IMR-90 (cell line): ENCODE measurements around the gene TRIM32. TPM values are rescaled to one million over a fixed set of nuclear protein-coding genes. Genes with fewer than 3 reads are reported as not detected.

Experiments
- ATAC-seq: fragments of 200-7000 bp; cut with Tn5 transposase; 2 replicates; pipeline ENCODE4 v1.9.1; 2020; ENCODE audit warnings: low read depth, mild to moderate bottlenecking, moderate library complexity
- BruUV-seq: library from RNA; stranded (reverse); fragments of 400-500 nt; replicated peaks from 2 replicates; lab custom pipeline; 2021; lab: Mats Ljungman, UMichigan
- CTCF ChIA-PET: fragments of 300-600 bp; formaldehyde crosslinking; extraction: SDS; loops from one replicate; lab custom pipeline; 2021; ENCODE audit warnings: antibody characterized with exemption; lab: Yijun Ruan, JAX
- POLR2A ChIA-PET: fragments of 300-600 bp; sonication (Branson Sonifier 250); formaldehyde crosslinking; loops from one replicate; lab custom pipeline; 2022; ENCODE audit warnings: antibody characterized with exemption; ENCODE audit not compliant: unreplicated experiment; lab: Charles Lee
- DNase-seq: peaks from one replicate; pipeline ENCODE4 v3.0.0; 2013
- H2AFZ ChIP-seq: replicated peaks from 2 replicates; pipeline ENCODE3; 2013; ENCODE audit warnings: low read length, mild to moderate bottlenecking; ENCODE audit not compliant: poor library complexity
- H2AK5ac ChIP-seq: 2 replicates; pipeline ENCODE4 v1.6.1; 2013; ENCODE audit warnings: low read depth, low read length, inconsistent platforms
- H2AK9ac ChIP-seq: replicated peaks from 2 replicates; pipeline ENCODE3; 2013; ENCODE audit warnings: mild to moderate bottlenecking, low read depth, low read length, moderate library complexity; ENCODE audit not compliant: poor library complexity
- H2BK120ac ChIP-seq: 2 replicates; pipeline ENCODE4 v1.6.1; 2013; ENCODE audit warnings: low read depth, low read length, inconsistent platforms
- H2BK15ac ChIP-seq: 3 replicates; pipeline ENCODE4 v1.6.1; 2013; ENCODE audit warnings: low read depth, low read length, inconsistent platforms
- H2BK20ac ChIP-seq: 2 replicates; pipeline ENCODE4 v1.6.1; 2013; ENCODE audit warnings: low read depth, mild to moderate bottlenecking, inconsistent platforms, low read length, moderate library complexity
- H2BK5ac ChIP-seq: 2 replicates; pipeline ENCODE4 v1.6.1; 2013; ENCODE audit warnings: mild to moderate bottlenecking, low read depth, low read length, inconsistent platforms; ENCODE audit not compliant: poor library complexity, severe bottlenecking
- H3K14ac ChIP-seq: replicated peaks from 2 replicates; pipeline ENCODE4 v1.6.1; 2013; ENCODE audit warnings: low read depth, low read length, inconsistent platforms
- H3K18ac ChIP-seq: 2 replicates; pipeline ENCODE4 v1.6.1; 2013; ENCODE audit warnings: low read depth, low read length, control low read depth
- H3K23ac ChIP-seq: 2 replicates; pipeline ENCODE4 v1.6.1; 2013; ENCODE audit warnings: low read depth, low read length, inconsistent platforms
- H3K27ac ChIP-seq: 2 replicates; pipeline ENCODE4 v1.5.1; 2013; ENCODE audit warnings: mild to moderate bottlenecking, control low read depth, low read length; ENCODE audit not compliant: insufficient read depth
- H3K27me3 ChIP-seq: 2 replicates; pipeline ENCODE4 v1.6.1; 2013; ENCODE audit warnings: low read length; ENCODE audit not compliant: control insufficient read depth, insufficient read depth
- H3K36me3 ChIP-seq: 2 replicates; pipeline ENCODE4 v1.6.1; 2013; ENCODE audit warnings: low read length, mixed read lengths; ENCODE audit not compliant: control insufficient read depth, insufficient read depth
- H3K4ac ChIP-seq: 2 replicates; pipeline ENCODE4 v1.6.1; 2013; ENCODE audit warnings: low read depth, low read length, inconsistent platforms
- H3K4me1 ChIP-seq: 2 replicates; pipeline ENCODE4 v1.6.1; 2013; ENCODE audit warnings: low read length, mixed read lengths; ENCODE audit not compliant: control insufficient read depth, insufficient read depth
- H3K4me2 ChIP-seq: 2 replicates; pipeline ENCODE4 v1.6.1; 2013; ENCODE audit warnings: low read depth, mild to moderate bottlenecking, control low read depth, low read length, moderate library complexity
- H3K4me3 ChIP-seq: 2 replicates; pipeline ENCODE4 v1.5.1; 2013; ENCODE audit warnings: low read depth, mild to moderate bottlenecking, control low read depth, low read length, moderate library complexity; ENCODE audit not compliant: insufficient read depth
- H3K56ac ChIP-seq: 2 replicates; pipeline ENCODE4 v1.6.1; 2013; ENCODE audit warnings: low read length, inconsistent platforms; ENCODE audit not compliant: insufficient read depth; ENCODE audit errors: extremely low read depth
- H3K79me1 ChIP-seq, 2 experiments: 2 replicates each; pipeline ENCODE4 v1.6.1; 2013; ENCODE audit warnings: low read length in 2 of 2, inconsistent platforms in 1 of 2, low read depth in 1 of 2
- H3K9ac ChIP-seq: 2 replicates; pipeline ENCODE4 v1.6.1; 2013; ENCODE audit warnings: low read depth, low read length, control low read depth
- H3K9me1 ChIP-seq: 2 replicates; pipeline ENCODE4 v1.6.1; 2013; ENCODE audit warnings: low read length, inconsistent platforms; ENCODE audit not compliant: insufficient read depth
- H3K9me3 ChIP-seq: 2 replicates; pipeline ENCODE4 v1.6.1; 2013; ENCODE audit warnings: low read length; ENCODE audit not compliant: control insufficient read depth, insufficient read depth
- H4K20me1 ChIP-seq: 2 replicates; pipeline ENCODE4 v1.6.1; 2013; ENCODE audit warnings: low read length, inconsistent platforms; ENCODE audit not compliant: insufficient read depth
- H4K5ac ChIP-seq: 2 replicates; pipeline ENCODE4 v1.6.1; 2013; ENCODE audit warnings: mild to moderate bottlenecking, low read depth, low read length, control low read depth
- H4K8ac ChIP-seq, 2 experiments: 2 replicates each; pipeline ENCODE4 v1.6.1; 2013; ENCODE audit warnings: low read depth in 2 of 2, low read length in 2 of 2, control low read depth in 1 of 2, inconsistent platforms in 1 of 2
- H4K91ac ChIP-seq: 2 replicates; pipeline ENCODE4 v1.6.1; 2013; ENCODE audit warnings: low read depth, low read length, inconsistent platforms; ENCODE audit not compliant: insufficient read depth
- RFX5 ChIP-seq: IDR thresholded peaks from 2 replicates; pipeline ENCODE4 v1.8.0; 2012; ENCODE audit warnings: low read depth, mild to moderate bottlenecking, low read length, moderate library complexity
- WGBS, 2 experiments: methylation state at CpG; one replicate each; pipeline versions ENCODE4 v1.1.5 to v1.1.7; 2013; ENCODE audit warnings: missing lambda C conversion rate in 2 of 2; ENCODE audit not compliant: insufficient read length in 1 of 2; ENCODE audit errors: extremely low coverage in 2 of 2; 5-methylcytosine and 5-hydroxymethylcytosine counted together
- dilution Hi-C: fragments of 300-500 bp; cut with HindIII; formaldehyde crosslinking; loops from one replicate; pipeline ENCODE4 v1.14.3; 2018; ENCODE audit warnings: low sequenced_read_pairs; ENCODE audit not compliant: unreplicated experiment
- in situ Hi-C: fragments of 300-500 bp; cut with MboI; formaldehyde crosslinking; loops from 3 replicates; pipeline ENCODE4 v1.14.3; 2019; ENCODE audit warnings: low sequenced_read_pairs, inconsistent platforms, mixed read lengths
- intact Hi-C: fragments of 100-400 bp; cut with micrococcal nuclease; formaldehyde crosslinking; loops from 2 replicates; pipeline ENCODE4 v1.10.0; 2022
- polyA plus RNA-seq, 3 experiments: library from polyadenylated mRNA; depleted of rRNA; stranded (reverse); fragments of >200 nt; gene quantifications; 2 replicates each; pipeline ENCODE4 v1.2.3, GENCODE V29; 2012; ENCODE audit warnings: low replicate concordance in 1 of 3
- total RNA-seq: library from RNA; depleted of rRNA; stranded (reverse); fragments of >200 nt; gene quantifications from 2 replicates; pipeline ENCODE4 v1.2.3, GENCODE V29; 2012

TRIM32 gene
- total and polyA plus RNA-seq, 2 of the 4 experiments (the other 2 are of a cell fraction) = 12.8 to 31.0 TPM

- H4K8ac ChIP-seq = no peak overlapping the region
- peaks cover 6% of the 10 kb centered on the region for H3K4me1 ChIP-seq
- H3K56ac ChIP-seq = no peak overlapping the region
- H4K91ac ChIP-seq = no peak overlapping the region
- no peak overlapping the region for H3K4me3 ChIP-seq
- H3K14ac ChIP-seq = no peak overlapping the region
- CTCF ChIA-PET = interaction anchor here (0.5 kb wide), 1 partner anchor 273 kb away, joined by 3 read pairs; no protein-coding TSS in a partner anchor
- H3K9me3 ChIP-seq = no peaks in the 10 kb centered on the region
- dilution Hi-C loops = no loop called here
- H2BK20ac ChIP-seq = no peak overlapping the region
- ATAC-seq (no peak), DNase-seq (no peak)
- H3K4me2 ChIP-seq = no peak overlapping the region
- no peaks in the 10 kb centered on the region for H4K20me1 ChIP-seq
- no peak overlapping the region for H2AK9ac ChIP-seq
- no peak overlapping the region for H4K5ac ChIP-seq
- TF ChIP-seq RFX5 = no peak
- no peak overlapping the region for H2BK5ac ChIP-seq
- 100% methylated on average over 1 of the region's 2 CpGs; no CpG with 5 or more reads in 1 of the 2 experiments for WGBS, 2 experiments
- no peaks in the 10 kb centered on the region for H3K36me3 ChIP-seq
- no peak overlapping the region for H2AFZ ChIP-seq
- no peak overlapping the region for H2AK5ac ChIP-seq
- H3K79me1 ChIP-seq = no peaks in the 10 kb centered on the region
- H3K27me3 ChIP-seq = no peaks in the 10 kb centered on the region
- in situ Hi-C loops = no loop called here
- no peak overlapping the region for H3K18ac ChIP-seq
- no peak overlapping the region for H3K4ac ChIP-seq
- no peak overlapping the region for H2BK15ac ChIP-seq
- H3K9me1 ChIP-seq = no peaks in the 10 kb centered on the region
- H2BK120ac ChIP-seq = no peak overlapping the region
- intact Hi-C loops = loop anchor here (10.0 kb wide), 2 partner anchors 267 to 487 kb away; partner anchors contain the start of gene PAPPA
- no TSS peak for BruUV-seq
- no peak overlapping the region for H3K9ac ChIP-seq
- H3K23ac ChIP-seq = no peak overlapping the region
- POLR2A ChIA-PET = no interaction called here
- no peak overlapping the region for H3K27ac ChIP-seq
These were observed 45.6 kb upstream of the TRIM32 start for GRCh38 chr9:116641292-116642059.
